NCI-H524 treated with DMSO at 0.1 percent for 48 hours (cell line): ENCODE measurements around the gene KCNJ15.
"Not testable (repeated sequence)": the region's sequence is repeated elsewhere in the genome, so short reads cannot be mapped to it uniquely, and the experiment has no call there.

Source experiments
- DNase-seq: peaks from one replicate; lab custom pipeline; 2025; lab: John Stamatoyannopoulos, UW

KCNJ15 gene

GRCh38 chr21:38244885-38245869 lies 11.6 kb upstream of the KCNJ15 start:
- no peak for DNase-seq

GRCh38 chr21:38246511-38246910 lies 10.3 kb upstream of the KCNJ15 start:
- no peak for DNase-seq

GRCh38 chr21:38247054-38247453 lies 9.7 kb upstream of the KCNJ15 start:
- DNase-seq, result not testable (repeated sequence)

GRCh38 chr21:38247738-38248510 lies 8.9 kb upstream of the KCNJ15 start:
- DNase-seq, result no peak

- no peak for DNase-seq
These were observed 7.5 kb upstream of the KCNJ15 start for GRCh38 chr21:38249256-38249655.

GRCh38 chr21:38249696-38250278 lies 7.0 kb upstream of the KCNJ15 start:
- DNase-seq, result no peak

GRCh38 chr21:38250991-38251418 lies 5.8 kb upstream of the KCNJ15 start:
- DNase-seq, result no peak

GRCh38 chr21:38254970-38255369 lies 1.8 kb upstream of the KCNJ15 start:
- no peak for DNase-seq

- DNase-seq, result no peak
These were observed 1.1 kb upstream of the KCNJ15 start for GRCh38 chr21:38255571-38256117.

- DNase-seq, result no peak
These were observed 876 bp downstream of the KCNJ15 start for GRCh38 chr21:38257667-38258066.

- no peak for DNase-seq
These were observed 2.0 kb downstream of the KCNJ15 start for GRCh38 chr21:38258521-38259485.

GRCh38 chr21:38259665-38260064 lies 2.9 kb downstream of the KCNJ15 start:
- DNase-seq, result no peak

GRCh38 chr21:38260426-38260825 lies 3.6 kb downstream of the KCNJ15 start:
- no peak for DNase-seq

GRCh38 chr21:38261851-38262250 lies 5.1 kb downstream of the KCNJ15 start:
- no peak for DNase-seq

- no peak for DNase-seq
These were observed 6.7 kb downstream of the KCNJ15 start for GRCh38 chr21:38263493-38263892.

- no peak for DNase-seq
These were observed 7.8 kb downstream of the KCNJ15 start for GRCh38 chr21:38264571-38264970.

- no peak for DNase-seq
These were observed 8.4 kb downstream of the KCNJ15 start for GRCh38 chr21:38265166-38265565.

GRCh38 chr21:38266732-38267131 lies 9.9 kb downstream of the KCNJ15 start:
- no peak for DNase-seq

GRCh38 chr21:38267136-38267755 lies 10.5 kb downstream of the KCNJ15 start:
- no peak for DNase-seq
